ENCODE measurements around the gene HEPHL1.
"Not testable (repeated sequence)": the region's sequence is repeated elsewhere in the genome, so short reads cannot be mapped to it uniquely, and the experiment has no call there.

HEPHL1 gene, protein sequence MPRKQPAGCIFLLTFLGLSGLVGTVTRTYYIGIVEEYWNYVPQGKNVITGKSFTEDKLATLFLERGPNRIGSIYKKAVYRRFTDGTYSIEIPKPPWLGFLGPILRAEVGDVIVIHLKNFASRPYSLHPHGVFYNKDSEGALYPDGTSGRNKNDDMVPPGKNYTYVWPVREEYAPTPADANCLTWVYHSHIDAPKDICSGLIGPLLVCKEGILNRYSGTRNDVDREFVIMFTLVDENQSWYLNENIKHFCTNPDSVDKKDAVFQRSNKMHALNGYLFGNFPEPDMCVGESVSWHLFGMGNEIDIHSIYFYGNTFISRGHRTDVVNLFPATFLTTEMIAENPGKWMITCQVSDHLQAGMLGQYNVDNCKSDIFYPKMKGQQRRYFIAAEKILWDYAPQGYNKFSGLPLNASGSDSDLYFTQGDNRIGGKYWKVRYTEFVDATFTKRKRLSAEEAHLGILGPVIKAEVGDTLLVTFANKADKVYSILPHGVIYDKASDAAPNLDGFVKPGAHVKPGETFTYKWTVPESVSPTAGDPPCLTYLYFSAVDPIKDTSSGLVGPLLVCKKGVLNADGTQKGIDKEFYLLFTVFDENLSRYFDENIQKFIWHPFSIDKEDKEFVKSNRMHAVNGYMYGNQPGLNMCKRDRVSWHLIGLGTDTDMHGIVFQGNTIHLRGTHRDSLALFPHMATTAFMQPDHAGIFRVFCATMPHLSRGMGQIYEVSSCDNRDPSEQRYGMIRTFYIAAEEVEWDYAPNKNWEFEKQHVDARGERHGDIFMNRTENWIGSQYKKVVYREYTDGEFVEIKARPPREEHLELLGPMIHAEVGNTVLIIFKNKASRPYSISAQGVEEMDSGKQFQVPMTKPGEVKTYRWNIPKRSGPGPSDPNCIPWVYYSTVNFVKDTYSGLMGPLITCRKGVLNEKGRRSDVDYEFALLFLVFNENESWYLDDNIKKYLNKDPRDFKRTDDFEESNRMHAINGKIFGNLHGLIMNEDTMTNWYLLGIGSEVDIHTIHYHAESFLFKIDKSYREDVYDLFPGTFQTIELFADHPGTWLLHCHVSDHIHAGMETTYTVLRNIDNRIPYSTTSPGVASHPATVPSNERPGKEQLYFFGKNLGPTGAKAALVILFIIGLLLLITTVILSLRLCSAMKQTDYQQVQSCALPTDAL

DNA sequence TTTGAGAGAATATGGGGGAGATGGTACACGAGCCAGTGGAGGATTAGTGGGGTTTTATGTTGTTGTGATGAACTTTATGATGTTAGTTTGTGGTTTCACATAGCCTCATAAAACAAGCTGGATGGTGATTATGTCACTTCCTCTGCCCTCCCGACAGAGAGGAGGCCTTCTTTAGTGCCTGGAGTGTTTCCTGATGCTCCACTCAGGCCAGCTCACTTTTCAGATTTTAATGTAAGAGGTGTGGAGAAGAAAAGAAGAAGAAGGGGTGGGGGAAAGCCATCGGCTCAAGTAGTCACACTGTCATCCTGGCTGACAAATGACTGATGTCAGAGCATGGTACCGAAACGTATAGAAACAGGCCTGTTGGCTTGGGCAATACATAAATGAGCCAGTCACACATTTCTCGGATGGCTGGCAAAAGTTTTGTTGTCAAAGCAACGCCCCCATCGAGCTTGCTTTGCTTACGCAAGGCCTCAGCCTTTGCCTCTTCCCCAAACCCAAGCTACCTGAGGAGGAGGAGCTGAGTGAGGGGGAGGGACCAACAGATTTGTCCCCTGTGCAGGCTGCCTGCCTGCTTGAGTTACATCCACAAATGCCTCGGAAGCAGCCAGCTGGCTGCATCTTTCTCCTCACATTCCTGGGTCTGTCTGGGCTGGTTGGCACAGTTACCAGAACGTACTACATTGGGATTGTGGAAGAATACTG lies at the start of gene HEPHL1:
TSS of gene HEPHL1 (plus strand) at position 578 of the 705 bp plus-strand sequence. CDS start at position 593, 15 bp downstream.
- no peak for DNase-seq (ENCODE audit: low read depth, low spot score)
- TF ChIP-seq, protein P1, sequence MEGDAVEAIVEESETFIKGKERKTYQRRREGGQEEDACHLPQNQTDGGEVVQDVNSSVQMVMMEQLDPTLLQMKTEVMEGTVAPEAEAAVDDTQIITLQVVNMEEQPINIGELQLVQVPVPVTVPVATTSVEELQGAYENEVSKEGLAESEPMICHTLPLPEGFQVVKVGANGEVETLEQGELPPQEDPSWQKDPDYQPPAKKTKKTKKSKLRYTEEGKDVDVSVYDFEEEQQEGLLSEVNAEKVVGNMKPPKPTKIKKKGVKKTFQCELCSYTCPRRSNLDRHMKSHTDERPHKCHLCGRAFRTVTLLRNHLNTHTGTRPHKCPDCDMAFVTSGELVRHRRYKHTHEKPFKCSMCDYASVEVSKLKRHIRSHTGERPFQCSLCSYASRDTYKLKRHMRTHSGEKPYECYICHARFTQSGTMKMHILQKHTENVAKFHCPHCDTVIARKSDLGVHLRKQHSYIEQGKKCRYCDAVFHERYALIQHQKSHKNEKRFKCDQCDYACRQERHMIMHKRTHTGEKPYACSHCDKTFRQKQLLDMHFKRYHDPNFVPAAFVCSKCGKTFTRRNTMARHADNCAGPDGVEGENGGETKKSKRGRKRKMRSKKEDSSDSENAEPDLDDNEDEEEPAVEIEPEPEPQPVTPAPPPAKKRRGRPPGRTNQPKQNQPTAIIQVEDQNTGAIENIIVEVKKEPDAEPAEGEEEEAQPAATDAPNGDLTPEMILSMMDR (IDR thresholded peaks at IDR 0.05; ENCODE audit: low read depth, low read length) = no peak
- in situ Hi-C loops (cut with HindIII; ENCODE audit: low sequenced_read_pairs) = no loop called here
- H3K4me3 ChIP-seq (ENCODE audit: low read depth, low read length) = no peak within 1 kb of the TSS

DNA sequence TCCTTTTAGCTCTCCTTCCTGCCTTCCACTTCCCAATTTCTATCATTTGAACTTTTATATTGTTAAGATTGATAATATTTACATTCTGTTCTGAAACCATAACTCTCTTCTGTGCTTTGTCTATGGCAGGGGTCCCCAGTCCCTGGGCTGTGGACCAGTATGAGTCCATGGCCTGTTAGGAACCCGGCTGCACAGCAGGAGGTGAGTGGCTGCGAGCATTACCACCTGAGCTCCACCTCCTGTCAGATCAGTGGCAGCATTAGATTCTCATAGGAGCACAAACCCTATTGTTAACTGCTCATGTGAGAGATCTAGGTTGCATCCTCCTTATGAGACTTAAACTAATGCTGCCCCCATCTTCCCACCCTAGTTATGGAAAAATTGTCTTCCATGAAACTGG lies 48.4 kb upstream of the HEPHL1 start:
- no peak for DNase-seq (ENCODE audit: low read depth, low spot score)
- in situ Hi-C loops (cut with HindIII; ENCODE audit: low sequenced_read_pairs) = no loop called here
- TF ChIP-seq, protein P1 (IDR thresholded peaks at IDR 0.05; ENCODE audit: low read depth, low read length) = no peak
- H3K4me3 ChIP-seq (ENCODE audit: low read depth, low read length) = no peak overlapping the region

DNA sequence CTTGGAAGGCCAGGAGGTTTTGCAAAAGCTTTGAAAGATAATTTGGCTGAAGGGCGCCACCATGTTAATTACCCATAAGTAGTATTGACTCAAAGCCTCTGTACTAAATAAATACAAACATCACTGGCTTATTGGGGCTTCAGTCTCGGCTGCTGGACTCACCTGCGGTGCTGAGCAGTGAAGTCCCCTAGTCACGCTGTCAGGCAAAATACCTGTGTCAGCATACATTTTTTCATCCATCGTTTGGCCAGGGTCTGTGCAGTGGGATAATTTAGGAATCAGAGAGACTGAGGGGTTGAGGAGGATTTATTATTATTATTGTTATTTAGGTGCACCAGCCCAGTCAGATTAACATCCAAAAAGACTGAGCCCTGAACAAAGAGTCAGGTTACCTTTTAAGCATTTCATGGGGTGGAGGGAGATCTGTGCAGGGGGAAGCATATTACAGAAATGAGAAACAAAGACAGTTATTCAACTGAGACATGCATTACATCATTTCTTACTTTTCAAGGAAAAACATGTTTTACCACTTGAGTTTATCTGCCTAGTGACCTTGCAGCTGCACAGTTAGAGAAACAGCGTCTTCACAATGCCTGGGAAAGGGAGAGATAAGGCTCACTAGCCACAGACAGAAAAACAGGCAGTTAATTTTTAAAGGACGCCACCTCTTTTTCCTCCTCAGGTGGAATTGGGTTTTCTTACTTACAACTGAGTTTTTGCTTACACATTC lies 47.7 kb upstream of the HEPHL1 start:
- DNase-seq (ENCODE audit: low read depth, low spot score); H3K4me3 ChIP-seq (ENCODE audit: low read depth, low read length); in situ Hi-C loops (cut with HindIII; ENCODE audit: low sequenced_read_pairs): not testable (repeated sequence)

DNA sequence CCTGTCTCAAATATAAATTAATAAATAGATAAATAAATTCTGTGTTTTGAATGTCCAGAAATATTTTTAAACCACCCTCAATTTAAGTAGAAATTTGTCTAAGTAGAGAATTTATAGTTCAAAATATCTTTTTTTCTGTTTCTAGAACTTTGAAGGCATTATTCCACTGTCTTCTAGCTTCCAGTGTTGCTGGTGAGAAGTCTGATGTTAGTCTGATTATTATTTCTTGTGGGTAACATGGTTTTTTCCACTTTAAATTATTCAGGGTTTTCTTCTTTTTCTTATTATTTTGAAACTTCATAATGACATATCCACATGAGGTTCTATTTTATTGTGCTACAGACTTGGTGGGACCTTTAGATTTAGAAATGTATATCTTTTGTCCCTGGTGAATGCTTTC lies 46.4 kb upstream of the HEPHL1 start:
- TF ChIP-seq, protein P1 (IDR thresholded peaks at IDR 0.05; ENCODE audit: low read depth, low read length) = no peak
- in situ Hi-C loops (cut with HindIII; ENCODE audit: low sequenced_read_pairs) = no loop called here
- no peak overlapping the region for H3K4me3 ChIP-seq (ENCODE audit: low read depth, low read length)
- DNase-seq (ENCODE audit: low read depth, low spot score) = no peak

DNA sequence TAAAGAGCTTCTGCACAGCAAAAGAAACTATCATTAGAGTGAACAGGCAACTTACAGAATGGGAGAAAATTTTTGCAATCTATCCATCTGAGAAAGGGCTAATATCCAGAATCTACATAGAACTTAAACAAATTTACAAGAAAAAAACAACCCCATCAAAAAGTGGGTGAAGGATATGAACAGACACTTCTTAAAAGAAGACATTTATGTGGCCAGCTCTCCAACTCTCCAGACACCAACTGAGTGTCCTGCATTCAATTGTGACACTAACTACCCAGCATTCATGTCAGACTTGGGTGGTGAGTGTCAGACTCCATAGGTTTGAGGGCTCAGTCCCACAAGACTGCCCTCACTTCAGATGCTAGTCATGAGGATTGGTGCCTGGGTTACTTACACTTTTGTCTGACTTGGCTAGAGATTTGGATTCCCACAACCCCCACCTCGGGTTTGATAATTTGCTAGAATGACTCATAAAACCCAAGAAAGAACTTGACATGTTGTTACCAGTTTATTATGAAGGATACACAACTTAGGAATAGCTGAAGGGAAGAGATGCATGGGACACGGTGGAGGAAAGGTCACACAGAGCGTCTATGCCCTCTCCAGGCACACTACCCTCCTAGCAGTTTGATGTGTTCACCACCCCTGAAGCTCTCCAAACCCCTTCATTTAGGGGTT lies 44.4 kb upstream of the HEPHL1 start:
- DNase-seq (ENCODE audit: low read depth, low spot score); in situ Hi-C loops (cut with HindIII; ENCODE audit: low sequenced_read_pairs): not testable (repeated sequence)

DNA sequence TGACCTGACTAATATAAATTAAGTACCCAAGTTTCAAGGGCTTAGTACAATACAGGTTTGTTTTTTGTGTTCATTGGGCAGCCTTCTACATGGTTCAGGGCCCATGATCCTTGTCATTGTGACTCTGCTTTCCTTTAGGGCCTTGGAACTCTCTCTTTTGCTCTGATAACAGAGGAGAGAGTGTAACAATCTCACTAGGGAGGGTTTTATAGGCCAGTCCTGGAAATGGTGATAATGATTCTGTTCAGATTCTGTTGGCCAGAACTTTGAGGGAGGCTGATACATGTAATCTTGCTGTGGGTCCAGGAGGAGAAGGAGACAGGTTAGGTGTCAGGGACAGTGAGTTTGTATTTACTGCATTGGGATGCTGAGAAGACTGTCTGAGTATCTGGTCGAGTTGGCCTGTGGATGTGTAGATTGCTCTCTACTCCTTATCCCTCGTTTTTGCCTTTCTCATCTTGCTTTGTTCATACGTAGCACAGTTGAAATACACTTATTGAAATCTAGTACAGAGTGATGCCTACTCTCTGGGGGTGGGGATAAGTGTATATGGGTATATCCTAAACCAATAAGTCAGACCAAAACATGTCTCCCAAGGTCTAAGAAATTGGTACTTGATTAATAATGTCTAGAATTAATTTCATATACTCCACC lies 37.5 kb upstream of the HEPHL1 start:
- DNase-seq (ENCODE audit: low read depth, low spot score) = no peak
- in situ Hi-C loops (cut with HindIII; ENCODE audit: low sequenced_read_pairs) = no loop called here
- H3K4me3 ChIP-seq (ENCODE audit: low read depth, low read length) = no peak overlapping the region
- TF ChIP-seq, protein P1 (IDR thresholded peaks at IDR 0.05; ENCODE audit: low read depth, low read length) = no peak

More for the DNA sequence above, 44.4 kb upstream of the HEPHL1 start:
- H3K4me3 ChIP-seq (ENCODE audit: low read depth, low read length) = not testable (repeated sequence)

Data from astrocyte of the spinal cord (primary cell).